ENCODE data around the gene PDZD11.

GRCh38 chrX:70301716-70302115 lies 12.0 kb upstream of the PDZD11 start:
- TF ChIP-seq POLR2AphosphoS5 (IDR thresholded peaks at IDR 0.05; ENCODE audit: insufficient read depth, low read depth, low read length) = no peak
- TF ChIP-seq POLR2A (IDR thresholded peaks at IDR 0.05; ENCODE audit: low read depth, low read length) = no peak
- TF ChIP-seq CTCF (IDR thresholded peaks at IDR 0.05; ENCODE audit: extremely low read depth in 1 of 2, insufficient read depth in 1 of 2, low read depth in 1 of 2, low read length in 2 of 2) = no peak
- no peak for TF ChIP-seq EZH2 (IDR thresholded peaks at IDR 0.05; ENCODE audit: borderline replicate concordance, low read depth, low read length, severe bottlenecking)
- TF ChIP-seq MYC (IDR thresholded peaks at IDR 0.05; ENCODE audit: low read depth, low read length) = no peak
- TF ChIP-seq JUN (IDR thresholded peaks at IDR 0.05; ENCODE audit: borderline replicate concordance, insufficient read depth, insufficient read length, low read depth) = no peak
- TF ChIP-seq FOS (IDR thresholded peaks at IDR 0.05; ENCODE audit: borderline replicate concordance, insufficient read depth, low read length) = no peak
- no peak for TF ChIP-seq MAX (IDR thresholded peaks at IDR 0.05; ENCODE audit: insufficient read depth, insufficient read length)
- no peak for TF ChIP-seq GATA2 (IDR thresholded peaks at IDR 0.05; ENCODE audit: insufficient read depth, insufficient read length, low read depth, low read length)
